GM23248 (cell line): Measurements from ENCODE around the gene PPP2R5B.

Experiments used
- EZH2 ChIP-seq: fragments of 200-600 bp; sonication (generic); IDR thresholded peaks from 2 replicates; pipeline ENCODE4 v1.6.1; 2018; ENCODE audit warnings: antibody characterized with exemption, mild to moderate bottlenecking; ENCODE audit not compliant: insufficient read depth, poor library complexity, severe bottlenecking
- EZH2phosphoT487 ChIP-seq: fragments of 200-600 bp; sonication (generic); IDR thresholded peaks from 2 replicates; pipeline ENCODE4 v1.6.1; 2018; ENCODE audit warnings: antibody characterized with exemption, moderate library complexity, mild to moderate bottlenecking, low read depth; ENCODE audit not compliant: insufficient read depth

DNA sequence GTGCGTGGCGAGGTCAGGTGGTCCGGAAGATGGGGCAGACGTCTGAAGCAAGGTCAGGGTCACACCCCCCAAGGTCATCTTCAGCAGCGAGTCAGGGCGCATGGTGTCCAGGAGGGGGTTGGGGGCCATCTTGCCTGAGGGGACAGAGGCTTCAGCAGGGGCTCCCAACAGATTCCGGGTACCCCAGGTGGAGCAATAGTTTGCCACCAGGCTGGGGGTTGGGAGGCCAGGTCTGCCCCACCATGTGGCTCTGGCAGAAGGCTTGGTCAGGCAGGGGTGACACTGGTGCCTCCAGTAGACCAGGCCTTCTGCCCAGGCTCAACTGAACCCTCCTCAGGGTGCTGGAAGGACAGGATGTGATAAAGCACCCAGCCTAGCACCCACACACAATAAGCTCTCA is 13.3 kb upstream of the PPP2R5B start:
- TF ChIP-seq EZH2 (no peak), EZH2phosphoT487 (no peak)
